ENCODE results near the gene MAPK8IP1. TPM values are rescaled to one million over a fixed set of nuclear protein-coding genes. Genes with fewer than 3 reads are reported as not detected.

MAPK8IP1 gene
- total RNA-seq: 9.4 and 9.5 TPM in 2 replicates

GRCh38 chr11:45885274-45885920, at the start of gene MAPK8IP1:
Gene MAPK8IP1, plus strand, starts transcription at chr11:45885651. Its CDS starts 170 bp downstream, at chr11:45885821.

GRCh38 chr11:45846974-45847910, 38.2 kb upstream of the MAPK8IP1 start, which contains the start of gene CRY2:
Gene CRY2, plus strand, starts transcription at chr11:45847475. Its CDS starts 16 bp downstream, at chr11:45847491.

GRCh38 chr11:45906965-45907611, 21.6 kb downstream of the MAPK8IP1 start, which contains the start of gene FREY1:
Gene FREY1, minus strand, starts transcription at chr11:45907271. Its CDS starts 26 bp downstream, at chr11:45907245.

GRCh38 chr11:45917623-45918330, 32.3 kb downstream of the MAPK8IP1 start, which contains the start of gene PEX16:
Gene PEX16, minus strand, starts transcription at chr11:45917877. Its CDS starts 66 bp downstream, at chr11:45917811.

GRCh38 chr11:45922425-45923082, 37.1 kb downstream of the MAPK8IP1 start, which contains the start of gene LARGE2:
Gene LARGE2, plus strand, starts transcription at chr11:45922656. Its CDS starts 227 bp downstream, at chr11:45922883.

Other genes starting within 250 kb of the MAPK8IP1 start
- under 0.01 and 0.32 TPM in 2 replicates for gene CHST1, start 220.0 kb upstream of the MAPK8IP1 start, total RNA-seq
- gene SLC35C1, start 80.5 kb upstream of the MAPK8IP1 start, total RNA-seq: 5.0 and 5.1 TPM in 2 replicates
- gene CRY2, start 38.2 kb upstream of the MAPK8IP1 start, total RNA-seq: 12.9 and 18.4 TPM in 2 replicates
- 1.2 and 2.2 TPM in 2 replicates for gene FREY1, start 21.6 kb downstream of the MAPK8IP1 start, total RNA-seq
- gene PEX16, start 32.2 kb downstream of the MAPK8IP1 start, total RNA-seq: 32.3 and 33.5 TPM in 2 replicates
- under 0.01 TPM in 1 of 2 replicates, not detected in the other for gene LARGE2, start 37.0 kb downstream of the MAPK8IP1 start, total RNA-seq
- gene PHF21A, start 235.8 kb downstream of the MAPK8IP1 start, total RNA-seq: 9.0 and 9.6 TPM in 2 replicates